Midbrain (tissue), 1 donor: ENCODE data around the gene FAHD2A.
"Not testable (repeated sequence)": the region's sequence is repeated elsewhere in the genome, so short reads cannot be mapped to it uniquely, and the experiment has no call there.

ENCODE experiments used
- DNase-seq: peaks from one replicate; lab custom pipeline; 2025; lab: John Stamatoyannopoulos, UW

FAHD2A gene

GRCh38 chr2:95435872-95436209 lies 33.3 kb downstream of the FAHD2A start:
- DNase-seq = not testable (repeated sequence)

- DNase-seq = not testable (repeated sequence)
Observed at GRCh38 chr2:95442474-95443099, 40.1 kb downstream of the FAHD2A start.

- DNase-seq = not testable (repeated sequence)
Observed at GRCh38 chr2:95445317-95445716, 42.8 kb downstream of the FAHD2A start.

DNA sequence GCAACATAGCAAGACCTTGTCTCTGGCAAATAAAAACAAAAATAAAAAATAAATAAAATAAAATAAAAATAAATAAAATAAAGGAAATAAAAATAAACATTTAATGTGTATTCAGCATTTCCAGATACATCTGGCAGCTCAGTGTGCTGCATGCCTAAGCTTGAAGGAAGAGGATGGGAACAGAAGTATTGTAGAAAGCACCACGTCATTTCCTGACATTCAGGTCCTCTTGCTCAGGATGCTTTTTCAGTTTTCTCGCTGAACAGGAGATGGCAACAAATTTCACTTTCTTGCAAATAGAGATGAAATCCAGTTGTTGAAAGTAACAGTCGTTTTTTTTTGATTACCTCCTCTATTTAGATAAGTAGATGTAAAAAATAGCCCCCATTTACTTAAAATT lies 60.8 kb downstream of the FAHD2A start:
- not testable (repeated sequence) for DNase-seq
